NCI-H1694 treated with DMSO at 0.1 percent for 48 hours (cell line): Measurements from ENCODE around the gene KCNH2.
"Not testable (repeated sequence)": the region's sequence is repeated elsewhere in the genome, so short reads cannot be mapped to it uniquely, and the experiment has no call there.

ENCODE experiments used
- DNase-seq: peaks from one replicate; lab custom pipeline; 2025; lab: John Stamatoyannopoulos, UW

Gene KCNH2

GRCh38 chr7:150978126-150978789, at the start of gene KCNH2:
Gene KCNH2, minus strand, starts transcription at chr7:150978321. Its CDS starts 408 bp downstream, at chr7:150977913.
- peak; percentile 80 for DNase-seq

GRCh38 chr7:151027728-151028130, 49.6 kb upstream of the KCNH2 start:
- not testable (repeated sequence) for DNase-seq

GRCh38 chr7:151026771-151027727, 48.9 kb upstream of the KCNH2 start:
- DNase-seq, result not testable (repeated sequence)

DNA sequence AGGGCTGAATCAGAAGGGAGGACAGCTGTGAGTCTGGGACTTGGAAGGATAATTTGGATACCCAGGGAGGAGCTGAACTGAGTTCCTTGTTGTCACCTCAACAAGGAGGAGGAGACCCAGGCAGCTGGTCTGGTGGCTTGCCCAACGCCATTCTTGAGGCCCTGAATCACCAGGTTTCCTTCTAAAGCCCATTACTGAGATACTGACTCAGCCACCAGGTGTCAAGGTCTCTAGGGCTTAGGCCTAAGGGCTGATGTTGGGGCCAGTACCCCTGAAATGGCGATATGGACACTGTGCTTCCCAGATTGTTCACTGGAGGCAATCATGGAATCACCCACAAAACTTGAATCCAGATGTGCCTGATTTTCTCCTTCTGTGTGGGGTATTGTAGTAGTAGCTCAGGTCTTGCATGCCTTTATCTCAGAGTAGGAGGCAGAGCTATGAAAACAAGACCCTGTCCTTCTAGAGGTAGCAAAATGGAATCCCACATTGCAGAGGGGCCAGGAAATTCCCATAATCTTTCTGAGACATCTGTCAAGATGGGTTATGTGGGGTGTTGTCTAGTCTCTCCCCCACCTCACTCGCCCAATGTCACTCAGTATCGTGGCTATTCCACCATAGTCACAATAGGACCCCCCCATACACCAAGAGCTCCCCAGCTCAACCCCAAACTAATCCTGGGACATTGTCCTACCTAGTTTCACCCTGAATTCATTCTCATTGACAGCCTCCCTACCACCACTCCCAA, 48.0 kb upstream of the KCNH2 start:
- no peak for DNase-seq

DNA sequence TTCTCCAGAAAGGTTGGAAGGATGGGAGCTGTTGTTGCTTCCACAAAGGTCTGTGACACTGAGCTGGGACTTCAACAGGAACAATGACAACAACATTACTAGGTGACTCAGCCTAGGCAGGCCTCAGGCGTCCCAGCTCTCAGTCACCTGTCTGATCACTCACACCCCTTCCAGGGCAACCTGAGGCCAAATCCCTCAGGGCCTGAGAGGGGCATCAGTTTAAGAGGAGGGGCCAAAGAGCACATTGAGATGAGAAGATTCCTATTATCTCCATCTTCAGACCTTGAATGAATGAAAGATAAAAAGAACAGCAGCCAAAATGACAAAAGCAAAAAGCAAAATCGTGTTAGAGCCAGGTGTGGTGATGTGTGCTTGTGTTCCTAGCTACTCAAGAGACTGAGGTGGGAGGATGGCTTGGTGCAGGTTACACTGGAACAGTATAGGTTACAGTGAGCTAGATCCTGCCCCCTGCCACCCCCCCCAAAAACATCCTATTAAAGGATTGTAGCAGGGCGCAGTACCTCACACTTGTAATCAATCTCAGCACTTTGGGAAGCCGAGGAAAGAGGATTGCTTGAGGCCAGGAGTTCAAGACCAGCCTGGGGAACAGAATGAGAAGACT, 46.4 kb upstream of the KCNH2 start, which contains the start of gene ATG9B:
Gene ATG9B (minus strand): TSS at position 60 of the 622 bp plus-strand sequence. CDS start 71 bp downstream, outside the sequence.
- no peak for DNase-seq

DNA sequence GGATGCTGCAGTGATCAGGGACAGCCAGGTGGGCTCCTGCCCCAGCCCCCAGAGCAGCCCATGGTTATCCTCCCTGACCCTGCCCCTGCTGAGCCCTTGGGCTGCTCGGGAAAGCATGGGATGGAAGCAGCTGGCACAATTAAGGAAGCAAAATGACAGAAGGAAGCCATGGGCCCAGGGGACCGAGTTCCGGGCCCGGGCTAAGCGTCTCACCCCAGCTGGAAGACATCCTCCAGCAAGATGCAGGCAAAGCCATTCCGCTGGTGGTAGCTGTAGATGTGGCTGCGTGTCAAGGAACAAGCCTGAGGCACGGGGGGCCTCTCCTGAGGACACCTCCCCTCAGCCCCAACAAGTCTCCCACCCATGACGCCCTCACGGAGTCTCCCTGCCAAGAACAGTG, 45.1 kb upstream of the KCNH2 start:
- no peak for DNase-seq

DNA sequence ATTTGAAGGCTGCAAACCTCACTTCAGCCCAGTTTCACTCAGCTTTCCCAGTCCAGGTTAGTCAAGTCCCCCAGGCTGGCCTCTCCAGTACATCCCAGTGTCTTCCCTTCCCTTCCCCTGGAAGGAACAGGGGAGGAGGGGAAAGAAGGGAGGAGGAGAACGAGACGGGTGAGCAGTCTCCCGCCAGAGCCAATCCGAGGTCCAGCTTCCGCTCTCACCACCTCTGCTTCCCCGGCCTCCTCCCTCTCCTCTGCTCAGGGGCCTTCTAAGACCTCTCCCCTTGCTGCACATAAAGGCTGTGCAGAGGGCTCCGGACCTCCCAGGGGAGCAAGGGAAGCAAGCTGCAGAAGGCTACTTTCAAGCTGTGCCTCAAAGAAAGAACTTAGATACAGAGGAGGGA, 42.1 kb upstream of the KCNH2 start:
- DNase-seq, result no peak

GRCh38 chr7:151019130-151019447, 41.0 kb upstream of the KCNH2 start:
- no peak for DNase-seq

- no peak for DNase-seq
Measured at GRCh38 chr7:151018421-151019129, 40.5 kb upstream of the KCNH2 start.

- DNase-seq, result peak; percentile 59
Measured at GRCh38 chr7:151017953-151018420, 39.9 kb upstream of the KCNH2 start.

- DNase-seq, result no peak
Measured at GRCh38 chr7:151017370-151017952, 39.3 kb upstream of the KCNH2 start.

DNA sequence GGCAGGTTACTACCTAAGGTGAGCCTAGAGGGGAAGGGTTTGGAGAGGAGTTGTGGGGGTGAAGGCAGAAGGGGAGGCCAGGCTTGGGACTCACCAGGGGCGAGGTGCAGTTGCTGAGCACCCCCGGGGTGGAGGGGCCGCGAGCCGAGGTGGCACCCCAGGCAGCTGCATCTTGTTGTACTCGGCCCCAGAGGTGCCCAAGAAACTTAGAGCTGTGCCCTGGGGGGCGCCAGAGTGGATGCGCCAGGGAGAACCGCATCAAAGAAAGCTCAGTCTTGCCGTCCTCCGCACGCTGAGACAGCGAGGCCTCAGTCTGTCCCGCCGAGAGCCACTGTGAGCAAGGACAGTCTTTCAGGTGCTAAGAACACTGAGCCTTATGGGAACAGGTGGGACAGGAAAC, 38.8 kb upstream of the KCNH2 start:
- DNase-seq, result no peak

- DNase-seq, result no peak
Measured at GRCh38 chr7:151016505-151016904, 38.4 kb upstream of the KCNH2 start.

DNA sequence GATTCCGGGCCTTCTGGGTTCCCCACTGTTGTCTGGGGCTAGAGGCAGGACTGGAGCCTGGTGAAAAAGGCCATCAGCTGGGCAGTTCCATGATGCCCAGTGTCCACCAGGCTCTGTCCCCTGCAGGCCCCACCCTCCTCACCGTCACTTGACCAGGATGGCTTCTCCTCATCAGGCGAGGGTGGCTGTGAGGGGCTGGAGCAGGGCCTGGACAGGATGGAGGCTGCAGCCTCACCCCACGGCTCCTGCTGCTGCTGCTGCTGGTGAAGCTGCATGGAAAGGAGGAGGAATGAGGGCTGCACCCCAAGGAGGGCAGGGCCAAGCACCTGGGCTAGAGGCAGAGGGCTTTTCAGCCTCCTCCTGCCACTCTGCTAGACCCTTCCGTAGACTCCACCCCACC, 37.8 kb upstream of the KCNH2 start:
- DNase-seq, result no peak

GRCh38 chr7:151014950-151015349, 36.8 kb upstream of the KCNH2 start:
- no peak for DNase-seq

DNA sequence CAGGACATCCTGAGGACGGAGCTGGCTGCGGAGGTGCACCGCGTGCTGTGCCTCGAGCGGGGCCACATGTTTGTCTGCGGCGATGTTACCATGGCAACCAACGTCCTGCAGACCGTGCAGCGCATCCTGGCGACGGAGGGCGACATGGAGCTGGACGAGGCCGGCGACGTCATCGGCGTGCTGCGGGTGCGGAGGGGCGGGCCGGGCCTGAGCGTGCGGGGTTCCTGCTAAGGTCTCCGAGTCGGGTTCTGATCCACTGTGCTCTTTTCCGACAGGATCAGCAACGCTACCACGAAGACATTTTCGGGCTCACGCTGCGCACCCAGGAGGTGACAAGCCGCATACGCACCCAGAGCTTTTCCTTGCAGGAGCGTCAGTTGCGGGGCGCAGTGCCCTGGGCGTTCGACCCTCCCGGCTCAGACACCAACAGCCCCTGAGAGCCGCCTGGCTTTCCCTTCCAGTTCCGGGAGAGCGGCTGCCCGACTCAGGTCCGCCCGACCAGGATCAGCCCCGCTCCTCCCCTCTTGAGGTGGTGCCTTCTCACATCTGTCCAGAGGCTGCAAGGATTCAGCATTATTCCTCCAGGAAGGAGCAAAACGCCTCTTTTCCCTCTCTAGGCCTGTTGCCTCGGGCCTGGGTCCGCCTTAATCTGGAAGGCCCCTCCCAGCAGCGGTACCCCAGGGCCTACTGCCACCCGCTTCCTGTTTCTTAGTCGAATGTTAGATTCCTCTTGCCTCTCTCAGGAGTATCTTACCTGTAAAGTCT, 35.8 kb upstream of the KCNH2 start:
- DNase-seq, result no peak

DNA sequence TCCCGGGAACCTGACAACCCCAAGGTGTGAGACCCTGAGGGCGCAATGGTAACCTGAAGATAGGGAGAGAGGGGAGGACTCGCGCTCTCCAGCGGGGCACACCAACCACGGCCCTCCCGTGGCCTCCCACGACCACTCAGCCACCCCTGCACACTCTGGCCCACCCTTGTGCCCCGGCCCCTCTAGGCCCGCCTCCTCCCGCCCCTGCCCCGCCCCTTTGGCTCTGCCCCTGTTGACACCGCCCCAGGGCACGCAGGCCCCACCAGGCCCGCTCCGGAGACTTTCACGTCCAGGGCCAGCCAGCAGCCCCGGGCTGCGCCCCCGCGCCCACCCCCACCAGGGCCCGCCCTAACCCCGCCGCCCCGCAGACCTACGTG, 35.2 kb upstream of the KCNH2 start:
- DNase-seq, result no peak

GRCh38 chr7:151012911-151013347, 34.8 kb upstream of the KCNH2 start:
- DNase-seq, result no peak

- DNase-seq, result no peak
Measured at GRCh38 chr7:151012031-151012692, 34.0 kb upstream of the KCNH2 start.
